Panc1 (cell line): ENCODE measurements around the gene APOL6. TPM values are rescaled to one million over a fixed set of nuclear protein-coding genes. Genes with fewer than 3 reads are reported as not detected.

Experiments
- ATAC-seq: fragments of 200-7000 bp; cut with Tn5 transposase; 2 replicates; pipeline ENCODE4 v1.9.1; 2020; ENCODE audit warnings: mild to moderate bottlenecking, moderate library complexity
- BruUV-seq: library from RNA; stranded (reverse); fragments of 400-500 nt; replicated peaks from 2 replicates; lab custom pipeline; 2021; lab: Mats Ljungman, UMichigan
- CTCF ChIA-PET: fragments of 300-600 bp; sonication (Branson Sonifier 250); formaldehyde crosslinking; loops from one replicate; lab custom pipeline; 2022; ENCODE audit warnings: antibody characterized with exemption; lab: Charles Lee
- POLR2A ChIA-PET: fragments of 300-600 bp; sonication (Branson Sonifier 250); formaldehyde crosslinking; loops from one replicate; lab custom pipeline; 2022; ENCODE audit warnings: antibody characterized with exemption; lab: Charles Lee
- DNase-seq: peaks from one replicate; pipeline ENCODE4 v3.0.0-alpha.2; 2010; ENCODE audit warnings: low read depth, low spot score
- H3K27ac ChIP-seq: 2 replicates; pipeline ENCODE4 v1.5.1; 2011; ENCODE audit warnings: mild to moderate bottlenecking, low read length, inconsistent platforms
- H3K27me3 ChIP-seq: fragments of 200-500 bp; sonication (Bioruptor generic); 2 replicates; pipeline ENCODE4 v1.6.0; 2014; ENCODE audit warnings: low read length, inconsistent platforms; ENCODE audit not compliant: control insufficient read depth, insufficient read depth
- H3K36me3 ChIP-seq: fragments of 200-500 bp; sonication (Bioruptor generic); 2 replicates; pipeline ENCODE4 v1.5.1; 2014; ENCODE audit warnings: inconsistent platforms, mild to moderate bottlenecking, low read length, moderate library complexity; ENCODE audit not compliant: control insufficient read depth, insufficient read depth
- H3K4me1 ChIP-seq: 2 replicates; pipeline ENCODE4 v1.5.1; 2011; ENCODE audit warnings: inconsistent platforms, mild to moderate bottlenecking, low read length, moderate library complexity; ENCODE audit not compliant: control insufficient read depth, insufficient read depth
- H3K4me3 ChIP-seq, 2 experiments: 2 replicates each; pipeline ENCODE4 v1.5.1; 2011 to 2012; ENCODE audit warnings: low read depth in 2 of 2, low read length in 2 of 2, mild to moderate bottlenecking in 2 of 2, inconsistent platforms in 1 of 2, moderate library complexity in 1 of 2
- H3K9me3 ChIP-seq: fragments of 200-500 bp; sonication (Bioruptor generic); 2 replicates; pipeline ENCODE4 v1.5.1; 2014; ENCODE audit warnings: low read depth, mild to moderate bottlenecking, inconsistent platforms, low read length, moderate library complexity; ENCODE audit not compliant: control insufficient read depth, insufficient read depth
- CTCF ChIP-seq: fragments of 450-650 bp; IDR thresholded peaks from 2 replicates; pipeline ENCODE4 v1.5.1; 2017; ENCODE audit warnings: mild to moderate bottlenecking
- POLR2AphosphoS5 ChIP-seq: IDR thresholded peaks from 2 replicates; pipeline ENCODE4 v1.6.1; 2012; ENCODE audit warnings: mild to moderate bottlenecking, low read depth, low read length, moderate library complexity
- REST ChIP-seq, 2 experiments: IDR thresholded peaks; 2 replicates each; pipeline ENCODE4 v1.6.1; 2011 to 2012; ENCODE audit warnings: low read depth in 2 of 2, control low read depth in 1 of 2, low read length in 1 of 2, mild to moderate bottlenecking in 1 of 2, moderate library complexity in 1 of 2; ENCODE audit not compliant: insufficient read depth in 1 of 2
- SIN3A ChIP-seq: IDR thresholded peaks from 2 replicates; pipeline ENCODE4 v1.6.1; 2012; ENCODE audit warnings: low read depth, mild to moderate bottlenecking, low read length, moderate library complexity, borderline replicate concordance; ENCODE audit not compliant: insufficient read depth
- TCF7L2 ChIP-seq: IDR thresholded peaks from 2 replicates; pipeline ENCODE4 v1.6.1; 2011; ENCODE audit warnings: mild to moderate bottlenecking, low read depth, low read length, inconsistent platforms
- in situ Hi-C: cut with HindIII; loops from 2 replicates; pipeline ENCODE4 v1.10.0; 2016; ENCODE audit warnings: low sequenced_read_pairs, low pct_unique_long_range_greater_than_20kb
- intact Hi-C: fragments of 100-400 bp; cut with micrococcal nuclease; formaldehyde crosslinking; loops from one replicate; pipeline ENCODE4 v1.10.0; 2022; ENCODE audit not compliant: unreplicated experiment
- total RNA-seq: library from RNA; stranded (reverse); gene quantifications from one replicate; pipeline ENCODE4 v1.2.1, GENCODE V29; 2021; ENCODE audit not compliant: unreplicated experiment

The APOL6 gene
- total RNA-seq, 1 experiment from 2014 or later, result 16.4 TPM

- H3K4me1 ChIP-seq, result peaks cover 57% of the 10 kb centered on the region
- no peak for DNase-seq
- ATAC-seq, result no peak
- no peaks in the 10 kb centered on the region for H3K9me3 ChIP-seq
- intact Hi-C loops (loop anchor here (10.0 kb wide), 1 partner anchor 290 kb away; no protein-coding TSS in a partner anchor), in situ Hi-C loops (no loop called here)
- no peak overlapping the region for H3K4me3 ChIP-seq
- POLR2A ChIA-PET, result no interaction called here
- no peaks in the 10 kb centered on the region for H3K36me3 ChIP-seq
- CTCF ChIA-PET, result no interaction called here
- no TSS peak for BruUV-seq
- TF ChIP-seq REST (IDR thresholded peaks at IDR 0.05; ENCODE audit: insufficient read depth in 1 of 2, low read depth in 2 of 2, low read length in 1 of 2) (no peak), CTCF (no peak), TCF7L2 (no peak), POLR2AphosphoS5 (no peak), SIN3A (no peak)
- H3K27ac ChIP-seq, result peak overlapping the region; percentile 97
- H3K27me3 ChIP-seq, result no peaks in the 10 kb centered on the region
Measured at GRCh38 chr22:35624547-35624946, 23.7 kb upstream of the APOL6 start.

- DNase-seq, result no peak
- intact Hi-C loops (loop anchor here (5.0 to 10.0 kb wide), 3 partner anchors 39 to 289 kb away; no protein-coding TSS in a partner anchor), in situ Hi-C loops (no loop called here)
- no peaks in the 10 kb centered on the region for H3K27me3 ChIP-seq
- peak overlapping the region; percentile 97 for H3K27ac ChIP-seq
- no peak for ATAC-seq
- peaks cover 60% of the 10 kb centered on the region for H3K4me1 ChIP-seq
- TF ChIP-seq POLR2AphosphoS5 (no peak), SIN3A (no peak), TCF7L2 (no peak), REST (IDR thresholded peaks at IDR 0.05; ENCODE audit: insufficient read depth in 1 of 2, low read depth in 2 of 2, low read length in 1 of 2) (no peak), CTCF (no peak)
- ChIA-PET CTCF (no interaction called here), POLR2A (interaction anchor here (0.5 kb wide), 1 partner anchor 432 kb away, joined by 7 read pairs; no protein-coding TSS in a partner anchor)
- H3K4me3 ChIP-seq, result no peak overlapping the region
- BruUV-seq, result no TSS peak
- no peaks in the 10 kb centered on the region for H3K36me3 ChIP-seq
- H3K9me3 ChIP-seq, result no peaks in the 10 kb centered on the region
Measured at GRCh38 chr22:35625763-35626432, 22.3 kb upstream of the APOL6 start.
